GOT3 (cell line): ENCODE measurements around the gene SRCAP.
"Not testable (repeated sequence)": the region's sequence is repeated elsewhere in the genome, so short reads cannot be mapped to it uniquely, and the experiment has no call there.

Experiments
- DNase-seq: peaks from one replicate; lab custom pipeline; 2025; ENCODE audit warnings: mixed read lengths; lab: John Stamatoyannopoulos, UW

Gene SRCAP

GRCh38 chr16:30664616-30665109 lies 34.3 kb upstream of the SRCAP start:
- DNase-seq, result no peak

- DNase-seq, result no peak
Observed at GRCh38 chr16:30665155-30665829, 33.7 kb upstream of the SRCAP start.

- no peak for DNase-seq
Observed at GRCh38 chr16:30665830-30666190, 33.2 kb upstream of the SRCAP start.

GRCh38 chr16:30666681-30667080 lies 32.3 kb upstream of the SRCAP start:
- DNase-seq, result no peak

- no peak for DNase-seq
Observed at GRCh38 chr16:30667361-30667905, 31.5 kb upstream of the SRCAP start.

- no peak for DNase-seq
Observed at GRCh38 chr16:30668393-30668792, 30.6 kb upstream of the SRCAP start.

- no peak for DNase-seq
Observed at GRCh38 chr16:30669026-30669902, 29.7 kb upstream of the SRCAP start.

- DNase-seq, result no peak
Observed at GRCh38 chr16:30669903-30670824, 28.8 kb upstream of the SRCAP start.

GRCh38 chr16:30675143-30675542 lies 23.8 kb upstream of the SRCAP start:
- no peak for DNase-seq

GRCh38 chr16:30677931-30678585 lies 20.9 kb upstream of the SRCAP start:
- no peak for DNase-seq

- no peak for DNase-seq
Observed at GRCh38 chr16:30678586-30678970, 20.4 kb upstream of the SRCAP start.

- no peak for DNase-seq
Observed at GRCh38 chr16:30680326-30680725, 18.6 kb upstream of the SRCAP start.

GRCh38 chr16:30688701-30689100 lies 10.3 kb upstream of the SRCAP start:
- DNase-seq, result no peak

GRCh38 chr16:30691907-30692306 lies 7.1 kb upstream of the SRCAP start:
- no peak for DNase-seq

GRCh38 chr16:30692396-30693064 lies 6.4 kb upstream of the SRCAP start:
- no peak for DNase-seq

- no peak for DNase-seq
Observed at GRCh38 chr16:30694926-30695693, 3.9 kb upstream of the SRCAP start.

- DNase-seq, result not testable (repeated sequence)
Observed at GRCh38 chr16:30696646-30697045, 2.3 kb upstream of the SRCAP start.

- DNase-seq, result no peak
Observed at GRCh38 chr16:30697264-30698138, 1.5 kb upstream of the SRCAP start.
